Measurements from ENCODE around the gene TCFL5.

DNA sequence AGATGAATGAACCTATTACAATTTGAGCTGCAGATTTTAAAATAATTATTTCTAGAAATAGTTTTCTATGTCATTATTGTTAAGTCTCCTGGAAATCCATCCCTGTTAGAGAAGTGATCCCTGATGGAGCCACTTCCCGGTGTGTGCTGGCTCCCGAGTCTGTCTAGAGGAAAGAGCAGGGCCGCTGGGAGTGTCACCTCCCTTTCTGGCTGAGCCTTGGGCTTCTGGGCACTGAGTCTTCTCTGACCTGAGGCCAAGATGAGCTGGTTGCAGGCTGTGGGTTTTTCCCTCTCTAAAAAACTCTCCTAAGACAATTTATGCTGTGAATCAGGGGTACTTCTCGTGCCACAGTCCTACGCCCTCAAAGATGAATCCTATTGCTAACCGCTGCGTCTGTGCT lies 28.8 kb upstream of the TCFL5 start:
- TF ChIP-seq, protein P1, sequence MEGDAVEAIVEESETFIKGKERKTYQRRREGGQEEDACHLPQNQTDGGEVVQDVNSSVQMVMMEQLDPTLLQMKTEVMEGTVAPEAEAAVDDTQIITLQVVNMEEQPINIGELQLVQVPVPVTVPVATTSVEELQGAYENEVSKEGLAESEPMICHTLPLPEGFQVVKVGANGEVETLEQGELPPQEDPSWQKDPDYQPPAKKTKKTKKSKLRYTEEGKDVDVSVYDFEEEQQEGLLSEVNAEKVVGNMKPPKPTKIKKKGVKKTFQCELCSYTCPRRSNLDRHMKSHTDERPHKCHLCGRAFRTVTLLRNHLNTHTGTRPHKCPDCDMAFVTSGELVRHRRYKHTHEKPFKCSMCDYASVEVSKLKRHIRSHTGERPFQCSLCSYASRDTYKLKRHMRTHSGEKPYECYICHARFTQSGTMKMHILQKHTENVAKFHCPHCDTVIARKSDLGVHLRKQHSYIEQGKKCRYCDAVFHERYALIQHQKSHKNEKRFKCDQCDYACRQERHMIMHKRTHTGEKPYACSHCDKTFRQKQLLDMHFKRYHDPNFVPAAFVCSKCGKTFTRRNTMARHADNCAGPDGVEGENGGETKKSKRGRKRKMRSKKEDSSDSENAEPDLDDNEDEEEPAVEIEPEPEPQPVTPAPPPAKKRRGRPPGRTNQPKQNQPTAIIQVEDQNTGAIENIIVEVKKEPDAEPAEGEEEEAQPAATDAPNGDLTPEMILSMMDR (IDR thresholded peaks at IDR 0.05; ENCODE audit: borderline replicate concordance, extremely low read depth, low read length, poor library complexity, severe bottlenecking), result no peak
- no peak for TF ChIP-seq EZH2 (IDR thresholded peaks at IDR 0.05; ENCODE audit: borderline replicate concordance, low read depth, low read length, severe bottlenecking)

All from DND-41 (cell line).